ENCODE results near the gene TTLL5. TPM values are rescaled to one million over a fixed set of nuclear protein-coding genes. Genes with fewer than 3 reads are reported as not detected.

TTLL5 gene
- total and polyA plus RNA-seq, 2 of the 4 experiments (the other 2 are of a cell fraction), result 11.9 to 16.7 TPM

GRCh38 chr14:75913183-75913582 lies 252.1 kb downstream of the TTLL5 start:
- no peak overlapping the region for H2BK120ac ChIP-seq (ENCODE audit: low read depth, low read length)
- no peaks in the 10 kb centered on the region for H3K79me1 ChIP-seq (ENCODE audit: low read depth in 1 of 2, low read length in 2 of 2)
- no peak overlapping the region for H4K5ac ChIP-seq (ENCODE audit: low read depth, low read length)
- CTCF ChIA-PET, result no interaction called here
- no peaks in the 10 kb centered on the region for H3K27me3 ChIP-seq (ENCODE audit: control insufficient read depth, insufficient read depth, low read length)
- H3K18ac ChIP-seq (ENCODE audit: low read depth, low read length), result no peak overlapping the region
- H4K91ac ChIP-seq (ENCODE audit: insufficient read depth, low read depth, low read length), result no peak overlapping the region
- H2AK5ac ChIP-seq (ENCODE audit: low read depth, low read length), result no peak overlapping the region
- ATAC-seq (ENCODE audit: low read depth) (no peak), DNase-seq (no peak)
- H2BK5ac ChIP-seq (ENCODE audit: low read depth, low read length, poor library complexity, severe bottlenecking), result no peak overlapping the region
- no peaks in the 10 kb centered on the region for H3K9me3 ChIP-seq (ENCODE audit: control insufficient read depth, insufficient read depth, low read length)
- H3K4me1 ChIP-seq (ENCODE audit: control insufficient read depth, insufficient read depth, low read length), result no peaks in the 10 kb centered on the region
- intact Hi-C loops (cut with micrococcal nuclease) (no loop called here), in situ Hi-C loops (cut with MboI; ENCODE audit: low sequenced_read_pairs) (no loop called here), dilution Hi-C loops (cut with HindIII; ENCODE audit: low sequenced_read_pairs, unreplicated experiment) (no loop called here)
- H3K23ac ChIP-seq (ENCODE audit: low read depth, low read length), result no peak overlapping the region
- H3K9me1 ChIP-seq (ENCODE audit: insufficient read depth, low read length), result no peaks in the 10 kb centered on the region
- no peak overlapping the region for H3K4ac ChIP-seq (ENCODE audit: low read depth, low read length)
- TF ChIP-seq SMC3 (IDR thresholded peaks at IDR 0.05; ENCODE audit: low read depth, low read length), result no peak
- TF ChIP-seq BHLHE40 (IDR thresholded peaks at IDR 0.05; ENCODE audit: low read depth, low read length), result no peak
- no peak overlapping the region for H2AK9ac ChIP-seq (replicated peaks; ENCODE audit: low read depth, low read length, poor library complexity)
- no peak overlapping the region for H3K9ac ChIP-seq (ENCODE audit: low read depth, low read length)
- BruUV-seq (replicated peaks), result no TSS peak
- H3K14ac ChIP-seq (replicated peaks; ENCODE audit: low read depth, low read length), result no peak overlapping the region
- WGBS, 2 experiments (ENCODE audit: extremely low coverage in 2 of 2, insufficient read length in 1 of 2), result 100% methylated on average over 1 of the region's 2 CpGs; no CpG with 5 or more reads in 1 of the 2 experiments
- no peak overlapping the region for H2AFZ ChIP-seq (replicated peaks; ENCODE audit: low read length, poor library complexity)
- no peak overlapping the region for H4K8ac ChIP-seq (ENCODE audit: low read depth in 2 of 2, low read length in 2 of 2)
- POLR2A ChIA-PET (ENCODE audit: unreplicated experiment), result no interaction called here
- no peak overlapping the region for H3K27ac ChIP-seq (ENCODE audit: insufficient read depth, low read length)
- H3K4me3 ChIP-seq (ENCODE audit: insufficient read depth, low read depth, low read length), result no peak overlapping the region
- H2BK15ac ChIP-seq (ENCODE audit: low read depth, low read length), result no peak overlapping the region
- H3K36me3 ChIP-seq (ENCODE audit: control insufficient read depth, insufficient read depth, low read length), result no peaks in the 10 kb centered on the region
- H3K4me2 ChIP-seq (ENCODE audit: low read depth, low read length), result no peak overlapping the region
- H3K56ac ChIP-seq (ENCODE audit: extremely low read depth, insufficient read depth, low read length), result no peak overlapping the region; the same call in 1 of the 2 replicates
- no peaks in the 10 kb centered on the region for H4K20me1 ChIP-seq (ENCODE audit: insufficient read depth, low read length)
- H2BK20ac ChIP-seq (ENCODE audit: low read depth, low read length), result no peak overlapping the region
